Activated T-helper 9 cell treated with anti-CD3 and anti-CD28 coated beads, Interleukin-2, amount 50 U/mL, for 16 hours (primary cell): ENCODE data around the gene C11orf58.

Source experiments
- DNase-seq: peaks from one replicate; pipeline ENCODE4 v3.0.0-alpha.2; 2020; ENCODE audit warnings: low read depth

Gene C11orf58

GRCh38 chr11:16738193-16738946 lies at the start of gene C11orf58:
Gene C11orf58 (plus strand): TSS chr11:16738647. CDS start chr11:16738779, 132 bp downstream.
- DNase-seq = peak; percentile 90

GRCh38 chr11:16690086-16690485 lies 48.4 kb upstream of the C11orf58 start:
- DNase-seq = no peak

- DNase-seq = no peak
Measured at GRCh38 chr11:16703795-16704194, 34.7 kb upstream of the C11orf58 start.

- no peak for DNase-seq
Measured at GRCh38 chr11:16713594-16713993, 24.9 kb upstream of the C11orf58 start.

- DNase-seq = no peak
Measured at GRCh38 chr11:16722581-16723344, 15.7 kb upstream of the C11orf58 start.

GRCh38 chr11:16727806-16728205 lies 10.6 kb upstream of the C11orf58 start:
- DNase-seq = no peak

- no peak for DNase-seq
Measured at GRCh38 chr11:16737818-16738192, 642 bp upstream of the C11orf58 start.

GRCh38 chr11:16738947-16739815 lies 734 bp downstream of the C11orf58 start:
- no peak for DNase-seq

- DNase-seq = no peak
Measured at GRCh38 chr11:16741473-16741872, 3.0 kb downstream of the C11orf58 start.

GRCh38 chr11:16743478-16743877 lies 5.0 kb downstream of the C11orf58 start:
- DNase-seq = no peak

- DNase-seq = no peak
Measured at GRCh38 chr11:16744128-16744725, 5.8 kb downstream of the C11orf58 start.

GRCh38 chr11:16745950-16746605 lies 7.6 kb downstream of the C11orf58 start:
- no peak for DNase-seq

- DNase-seq = no peak
Measured at GRCh38 chr11:16749092-16749491, 10.6 kb downstream of the C11orf58 start.

GRCh38 chr11:16749666-16750065 lies 11.2 kb downstream of the C11orf58 start:
- no peak for DNase-seq

GRCh38 chr11:16750417-16750816 lies 12.0 kb downstream of the C11orf58 start:
- DNase-seq = no peak

GRCh38 chr11:16758382-16759024 lies 20.1 kb downstream of the C11orf58 start:
- no peak for DNase-seq

- DNase-seq = no peak
Measured at GRCh38 chr11:16759857-16760508, 21.5 kb downstream of the C11orf58 start.

- DNase-seq = no peak
Measured at GRCh38 chr11:16763746-16764145, 25.3 kb downstream of the C11orf58 start.

- no peak for DNase-seq
Measured at GRCh38 chr11:16764888-16765287, 26.4 kb downstream of the C11orf58 start.

GRCh38 chr11:16767137-16767536 lies 28.7 kb downstream of the C11orf58 start:
- DNase-seq = no peak
